ENCODE results near the gene RAB5IF.

GRCh38 chr20:36582821-36583220, 22.8 kb upstream of the RAB5IF start:
- TF ChIP-seq CTCF (IDR thresholded peaks at IDR 0.05; ENCODE audit: poor library complexity, severe bottlenecking) (no peak), EZH2 (IDR thresholded peaks at IDR 0.05; ENCODE audit: borderline replicate concordance, insufficient read depth, low read length, poor library complexity, severe bottlenecking) (no peak), EP300 (conservative IDR thresholded peaks at IDR 0.05; ENCODE audit: poor library complexity, severe bottlenecking) (no peak), SMC3 (conservative IDR thresholded peaks at IDR 0.05; ENCODE audit: poor library complexity) (no peak), POLR2AphosphoS5 (IDR thresholded peaks at IDR 0.05) (no peak), TAF1 (IDR thresholded peaks at IDR 0.05; ENCODE audit: low read depth) (no peak)
